ENCODE results near the gene TEPSIN. TPM values are rescaled to one million over a fixed set of nuclear protein-coding genes. Genes with fewer than 3 reads are reported as not detected.

TEPSIN gene
- total RNA-seq, 1 experiment from 2014 or later, result 38.8 TPM

GRCh38 chr17:81236784-81237183, 2.1 kb downstream of the TEPSIN start:
- H3K23ac ChIP-seq (ENCODE audit: insufficient read length, low read depth, low read length), result no peak overlapping the region
- H4K91ac ChIP-seq (ENCODE audit: insufficient read length, low read depth, low read length), result no peak overlapping the region
- H3K9ac ChIP-seq (ENCODE audit: extremely low read depth, insufficient read length, low read length), result no peak overlapping the region
- no peak overlapping the region for H2BK20ac ChIP-seq (ENCODE audit: low read depth, low read length, poor library complexity, severe bottlenecking)
- H3K79me2 ChIP-seq (ENCODE audit: insufficient read depth, low read length), result peaks cover 4% of the 10 kb centered on the region
- no peak overlapping the region for H3K4ac ChIP-seq (ENCODE audit: low read depth, low read length)
- H4K8ac ChIP-seq (replicated peaks; ENCODE audit: insufficient read length, low read depth, low read length), result no peak overlapping the region
- H4K5ac ChIP-seq (ENCODE audit: insufficient read length, low read depth, low read length), result no peak overlapping the region
- no peak overlapping the region for H3K27ac ChIP-seq (ENCODE audit: insufficient read length, low read depth, low read length)
- H3K4me3 Mint-ChIP-seq, result 0 out of 5 replicates have a peak overlapping the region, but pooled peaks of 1 of the 2 experiments have one; percentile 93
- WGBS (ENCODE audit: extremely low coverage, insufficient read length, low lambda C conversion rate), result no CpG with 5 or more reads among the region's 21 CpGs
- H2AK5ac ChIP-seq (ENCODE audit: insufficient read length, low read length), result no peak overlapping the region
- no peak overlapping the region for H3K27ac Mint-ChIP-seq
- H3K9me3 ChIP-seq (ENCODE audit: control insufficient read depth, low read depth, low read length), result no peaks in the 10 kb centered on the region
- H3K36me3 Mint-ChIP-seq (ENCODE audit: insufficient read depth in 1 of 3, low read depth in 3 of 3), result peaks cover 5 to 11% (median 9%) of the 10 kb centered on the region in 3 experiments; a peak in 6 of 7 replicates
- no peaks in the 10 kb centered on the region; the same call in 1 of the 2 replicates for H3K27me3 Mint-ChIP-seq (ENCODE audit: low read depth)
- H3K14ac ChIP-seq (ENCODE audit: insufficient read depth, low read length), result no peak overlapping the region; the same call in 1 of the 2 replicates
- peaks cover 13 to 22% of the 10 kb centered on the region in 2 experiments for H3K4me1 Mint-ChIP-seq
- no peak for TF ChIP-seq CTCF (conservative IDR thresholded peaks at IDR 0.05)
- DNase-seq, result no peak
- no peaks in the 10 kb centered on the region; a peak in 1 of 5 replicates for H3K9me3 Mint-ChIP-seq
- H2BK120ac ChIP-seq (ENCODE audit: low read depth, low read length, poor library complexity, severe bottlenecking), result no peak overlapping the region
- H2BK5ac ChIP-seq (ENCODE audit: insufficient read length, low read length), result no peak overlapping the region
- H3K18ac ChIP-seq (ENCODE audit: insufficient read length, low read depth, low read length), result no peak overlapping the region
- peaks cover 3% of the 10 kb centered on the region for H3K79me1 ChIP-seq (ENCODE audit: insufficient read depth, low read depth, low read length, poor library complexity, severe bottlenecking)
- H3K23me2 ChIP-seq (ENCODE audit: insufficient read length, low read depth, low read length, poor library complexity, severe bottlenecking), result peaks cover 12% of the 10 kb centered on the region
- H2AFZ ChIP-seq (ENCODE audit: low read length), result no peak overlapping the region
- H3K56ac ChIP-seq (ENCODE audit: insufficient read length, low read depth, low read length), result no peak overlapping the region
- H2BK12ac ChIP-seq (ENCODE audit: insufficient read length, low read depth, low read length), result no peak overlapping the region
- no peaks in the 10 kb centered on the region for H3K4me1 ChIP-seq (ENCODE audit: insufficient read depth, low read length)
- H3K27me3 ChIP-seq (ENCODE audit: insufficient read depth, low read length), result no peaks in the 10 kb centered on the region
- no peak overlapping the region for H3K4me2 ChIP-seq (ENCODE audit: insufficient read depth, insufficient read length, low read length)
- H3T11ph ChIP-seq (ENCODE audit: low read length), result no peak overlapping the region
- no peak overlapping the region for H2BK15ac ChIP-seq (ENCODE audit: low read depth, low read length)
- H4K20me1 ChIP-seq (ENCODE audit: control insufficient read depth, insufficient read depth, insufficient read length), result peaks cover 3% of the 10 kb centered on the region
